ENCODE results near the gene EYS. TPM values are rescaled to one million over a fixed set of nuclear protein-coding genes. Genes with fewer than 3 reads are reported as not detected.

EYS gene
- total and polyA plus RNA-seq, 2 of the 8 experiments (the other 6 are each of a cell fraction or from before 2014, with no cell fraction given), result 0.05 to 0.13 TPM

DNA sequence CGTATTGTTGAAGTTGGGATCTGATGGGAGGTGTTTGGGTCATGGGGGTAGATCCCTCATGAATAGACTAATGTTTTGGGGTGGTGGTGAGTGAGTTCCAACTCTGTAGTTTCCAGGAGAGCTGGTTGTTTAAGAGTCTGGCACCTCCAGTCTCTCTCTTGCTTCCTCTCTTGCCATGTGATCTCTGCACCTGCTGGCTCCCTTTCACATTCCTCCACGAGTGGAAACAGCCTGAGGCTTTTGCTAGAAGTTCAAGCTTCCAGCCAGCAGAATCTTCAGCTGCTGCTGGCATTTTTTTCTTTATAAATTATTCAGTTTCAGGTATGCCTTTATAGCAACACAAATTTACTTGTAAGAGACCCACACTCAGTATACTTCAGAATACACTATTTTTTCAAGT is 1021.6 kb downstream of the EYS start:
- Histone ChIP-seq H3K14ac (ENCODE audit: insufficient read length) (no peak overlapping the region), H3K27ac (ENCODE audit: low read depth, low read length) (no peak overlapping the region), H3K4ac (replicated peaks; ENCODE audit: insufficient read length, low read depth, low read length) (no peak overlapping the region), H2AK5ac (ENCODE audit: low read depth, low read length) (no peak overlapping the region), H3K9me3 (ENCODE audit: insufficient read depth in 2 of 2, low read depth in 1 of 2, low read length in 1 of 2) (no peaks in the 10 kb centered on the region), H2BK120ac (replicated peaks; ENCODE audit: low read depth, low read length) (no peak overlapping the region), H3K79me1 (ENCODE audit: low read depth, low read length) (no peaks in the 10 kb centered on the region), H2BK20ac (ENCODE audit: low read length) (no peak overlapping the region), H2AFZ (ENCODE audit: low read length) (peak overlapping the region; percentile 32; the same call in 1 of the 2 replicates), H3K23ac (ENCODE audit: insufficient read length) (no peak overlapping the region), H3K36me3 (ENCODE audit: control insufficient read depth in 2 of 4, insufficient read depth in 4 of 4, low read length in 3 of 4) (no peaks in the 10 kb centered on the region), H4K91ac (replicated peaks; ENCODE audit: insufficient read length, low read length) (no peak overlapping the region), H2BK12ac (ENCODE audit: low read depth, low read length) (no peak overlapping the region), H3K9ac (replicated peaks in 1 of 4; ENCODE audit: extremely low read depth in 1 of 4, low read depth in 3 of 4, low read length in 3 of 4) (no peak overlapping the region), H4K8ac (ENCODE audit: extremely low read depth, insufficient read depth, low read length) (no peak overlapping the region), H3K79me2 (ENCODE audit: control insufficient read depth in 1 of 2, insufficient read depth in 2 of 2, low read length in 2 of 2) (no peaks in the 10 kb centered on the region), H3K23me2 (ENCODE audit: low read depth, low read length) (no peaks in the 10 kb centered on the region), H3K4me2 (ENCODE audit: insufficient read depth in 1 of 2, low read depth in 2 of 2, low read length in 2 of 2) (no peak overlapping the region), H3K4me3 (ENCODE audit: extremely low read depth in 1 of 4, insufficient read depth in 2 of 4, low read depth in 3 of 4, low read length in 4 of 4) (no peak overlapping the region), H3K56ac (replicated peaks; ENCODE audit: insufficient read length, low read depth, low read length) (no peak overlapping the region), H4K5ac (ENCODE audit: insufficient read length, low read depth, low read length) (no peak overlapping the region), H2BK5ac (ENCODE audit: low read depth, low read length) (no peak overlapping the region), H3K27me3 (replicated peaks in 1 of 4; ENCODE audit: control insufficient read depth in 3 of 4, extremely low read depth in 1 of 4, insufficient read depth in 3 of 4, low read length in 3 of 4) (no peaks in the 10 kb centered on the region), H3K4me1 (replicated peaks in 1 of 4; ENCODE audit: control insufficient read depth in 3 of 4, insufficient read depth in 4 of 4, low read length in 3 of 4) (peaks cover 0 to 4% (median 0%) of the 10 kb centered on the region in 4 experiments; a peak in 1 of 7 replicates), H4K20me1 (replicated peaks in 1 of 2; ENCODE audit: control insufficient read depth in 1 of 2, insufficient read depth in 2 of 2, low read length in 2 of 2) (no peaks in the 10 kb centered on the region), H2BK15ac (ENCODE audit: low read length) (no peak overlapping the region), H3K18ac (ENCODE audit: extremely low read depth, low read length) (no peak overlapping the region)
- WGBS, 2 experiments (ENCODE audit: extremely low coverage in 1 of 2, insufficient coverage in 1 of 2, insufficient read length in 1 of 2, insufficient replicate concordance in 2 of 2, low coverage in 1 of 2, low lambda C conversion rate in 2 of 2, missing lambda C conversion rate in 1 of 2), result 60% methylated on average over 2 of the region's 2 CpGs; no CpG with 5 or more reads in 1 of the 2 experiments
- ChIA-PET POLR2A (ENCODE audit: partially characterized antibody) (interaction anchor here (0.6 kb wide), 1 partner anchor 150 kb away, joined by 5 read pairs; no protein-coding TSS in a partner anchor), CTCF (ENCODE audit: partially characterized antibody) (no interaction called here)
- DNase-seq (ENCODE audit: low read depth in 1 of 2, low spot score in 2 of 2) (no peak), FAIRE-seq (no peak)
- TF ChIP-seq SIRT6 (IDR thresholded peaks at IDR 0.05; ENCODE audit: low read length), result no peak
- no peak for TF ChIP-seq EZH2 (IDR thresholded peaks at IDR 0.05; ENCODE audit: low read depth, low read length, severe bottlenecking)
- no peak for TF ChIP-seq RNF2 (IDR thresholded peaks at IDR 0.05; ENCODE audit: borderline replicate concordance, low read depth, low read length, missing control alignments, poor library complexity, severe bottlenecking)

Data from H1 (cell line).